ENCODE results near the gene TET1.
"Not testable (repeated sequence)": the region's sequence is repeated elsewhere in the genome, so short reads cannot be mapped to it uniquely, and the experiment has no call there.

Gene TET1

GRCh38 chr10:68560186-68560942, at the start of gene TET1:
TET1 (plus strand) TSS chr10:68560337; CDS start chr10:68572339, 12,002 bp downstream.
- DNase-seq = peak; percentile 66 to 77 (median 70)

- DNase-seq = not testable (repeated sequence)
Observed at GRCh38 chr10:68516216-68516615, 43.9 kb upstream of the TET1 start.

- no peak for DNase-seq
Observed at GRCh38 chr10:68516766-68517165, 43.4 kb upstream of the TET1 start.

- DNase-seq = no peak
Observed at GRCh38 chr10:68517188-68517587, 42.9 kb upstream of the TET1 start.

GRCh38 chr10:68518609-68519008, 41.5 kb upstream of the TET1 start:
- not testable (repeated sequence) for DNase-seq

- not testable (repeated sequence) for DNase-seq
Observed at GRCh38 chr10:68525490-68526038, 34.6 kb upstream of the TET1 start.

- DNase-seq = peak in 1 of 3 experiments; percentile 19
Observed at GRCh38 chr10:68526634-68527307, 33.4 kb upstream of the TET1 start.

GRCh38 chr10:68536973-68537372, 23.2 kb upstream of the TET1 start:
- DNase-seq = no peak

GRCh38 chr10:68537796-68538195, 22.3 kb upstream of the TET1 start:
- DNase-seq = no peak

GRCh38 chr10:68543004-68543918, 16.9 kb upstream of the TET1 start:
- DNase-seq = no peak

GRCh38 chr10:68550747-68551411, 9.3 kb upstream of the TET1 start:
- peak; percentile 5 to 76 (median 49) for DNase-seq

- DNase-seq = no peak
Observed at GRCh38 chr10:68553138-68553537, 7.0 kb upstream of the TET1 start.

GRCh38 chr10:68553599-68553998, 6.5 kb upstream of the TET1 start:
- DNase-seq = no peak

- DNase-seq = no peak
Observed at GRCh38 chr10:68558478-68558877, 1.7 kb upstream of the TET1 start.

GRCh38 chr10:68559251-68559650, 886 bp upstream of the TET1 start:
- no peak for DNase-seq

- DNase-seq = no peak
Observed at GRCh38 chr10:68559841-68560185, 324 bp upstream of the TET1 start.

- peak; percentile 19 to 59 (median 44) for DNase-seq
Observed at GRCh38 chr10:68560943-68561864, 1.1 kb downstream of the TET1 start.

GRCh38 chr10:68561865-68562649, 1.9 kb downstream of the TET1 start:
- peak; percentile 24 to 65 (median 53) for DNase-seq

- peak in 2 of 3 experiments; percentile 39 to 65 for DNase-seq
Observed at GRCh38 chr10:68562661-68563570, 2.8 kb downstream of the TET1 start.

All from NCI-H1417 (cell line).